Colonic mucosa (tissue), 4 donors: ENCODE results near the gene DIAPH3. TPM values are rescaled to one million over a fixed set of nuclear protein-coding genes. Genes with fewer than 3 reads are reported as not detected.

Experiments
- DNase-seq: peaks from one replicate; pipeline ENCODE4 v3.0.0-alpha.2; 2020
- H3K27ac ChIP-seq: fragments of 200-600 bp; one replicate; pipeline ENCODE4 v1.8.0; 2021
- H3K27me3 ChIP-seq: fragments of 200-600 bp; one replicate; pipeline ENCODE4 v1.8.0; 2021
- H3K36me3 ChIP-seq: fragments of 200-600 bp; one replicate; pipeline ENCODE4 v1.8.0; 2021
- H3K4me1 ChIP-seq: fragments of 200-600 bp; one replicate; pipeline ENCODE4 v1.8.0; 2021; ENCODE audit warnings: mild to moderate bottlenecking
- H3K4me3 ChIP-seq: fragments of 200-600 bp; one replicate; pipeline ENCODE4 v1.8.0; 2021
- H3K9ac ChIP-seq, 2 donors: one replicate each; pipeline ENCODE4 v1.7.0; 2013; ENCODE audit warnings: control low read depth in 2 of 2, low read depth in 2 of 2, low read length in 2 of 2
- H3K9me3 ChIP-seq: fragments of 200-600 bp; one replicate; pipeline ENCODE4 v1.8.0; 2021
- intact Hi-C: fragments of 100-400 bp; cut with DNase I; formaldehyde crosslinking; loops from one replicate; pipeline ENCODE4 v1.14.1; 2022
- total RNA-seq, 2 donors: library from RNA; stranded (reverse); fragmentation: NEBNext Ultra II Directional in 1 of 2; extraction: Animal tissue kit (Norgen Biotek cat#: 25700) in 1 of 2; gene quantifications; one replicate each; pipeline ENCODE4 v1.2.1, GENCODE V29; 2021
- TF ChIP-seq, protein P1 (sequence below): fragments of 200-600 bp; IDR thresholded peaks from one replicate; pipeline ENCODE4 v1.8.0; 2022; ENCODE audit warnings: antibody characterized with exemption, mild to moderate bottlenecking
- donor health status: healthy.
- donor health status: DM: no; HTN: no; CAD: no.
- donor health status: DM: no; HTN: no; CAD: no.

DIAPH3 gene
- total RNA-seq, 2 donors from 2014 or later = 5.1 to 14.5 TPM

DNA sequence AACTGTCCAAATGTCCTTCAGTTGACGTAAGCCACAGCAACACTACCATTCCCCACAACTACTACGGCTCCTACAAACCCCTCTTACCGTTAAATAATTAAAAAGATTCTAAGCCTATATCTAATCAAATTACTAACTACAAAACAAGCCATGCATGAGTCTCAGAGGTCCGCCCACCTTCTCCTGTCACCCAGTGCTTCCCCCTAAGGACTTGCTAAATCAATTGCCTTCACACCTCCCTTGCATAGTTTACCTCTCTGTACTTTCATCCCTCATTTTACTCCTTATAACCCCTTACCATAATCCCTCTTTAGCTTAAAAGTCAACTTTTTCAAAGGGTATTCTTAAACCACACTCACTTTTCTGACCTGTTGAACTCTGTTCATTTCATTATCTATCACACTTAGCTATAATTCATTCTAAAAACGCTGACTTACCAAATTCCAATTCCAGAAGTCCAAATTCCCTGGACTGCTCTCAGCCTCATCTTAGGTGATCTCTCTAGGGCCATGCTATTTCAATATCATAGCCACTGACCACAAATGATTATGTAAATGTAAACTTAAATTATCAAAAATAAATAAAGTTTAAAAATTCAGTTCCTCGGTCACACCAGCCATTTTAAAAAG is 187.8 kb downstream of the DIAPH3 start:
- Histone ChIP-seq H3K27ac (no peak overlapping the region), H3K27me3 (no peaks in the 10 kb centered on the region), H3K4me3 (no peak overlapping the region), H3K36me3 (no peaks in the 10 kb centered on the region), H3K9me3 (no peaks in the 10 kb centered on the region), H3K9ac (no peak overlapping the region), H3K4me1 (no peaks in the 10 kb centered on the region)
- no peak for DNase-seq
- intact Hi-C loops = no loop called here
- TF ChIP-seq, protein P1, sequence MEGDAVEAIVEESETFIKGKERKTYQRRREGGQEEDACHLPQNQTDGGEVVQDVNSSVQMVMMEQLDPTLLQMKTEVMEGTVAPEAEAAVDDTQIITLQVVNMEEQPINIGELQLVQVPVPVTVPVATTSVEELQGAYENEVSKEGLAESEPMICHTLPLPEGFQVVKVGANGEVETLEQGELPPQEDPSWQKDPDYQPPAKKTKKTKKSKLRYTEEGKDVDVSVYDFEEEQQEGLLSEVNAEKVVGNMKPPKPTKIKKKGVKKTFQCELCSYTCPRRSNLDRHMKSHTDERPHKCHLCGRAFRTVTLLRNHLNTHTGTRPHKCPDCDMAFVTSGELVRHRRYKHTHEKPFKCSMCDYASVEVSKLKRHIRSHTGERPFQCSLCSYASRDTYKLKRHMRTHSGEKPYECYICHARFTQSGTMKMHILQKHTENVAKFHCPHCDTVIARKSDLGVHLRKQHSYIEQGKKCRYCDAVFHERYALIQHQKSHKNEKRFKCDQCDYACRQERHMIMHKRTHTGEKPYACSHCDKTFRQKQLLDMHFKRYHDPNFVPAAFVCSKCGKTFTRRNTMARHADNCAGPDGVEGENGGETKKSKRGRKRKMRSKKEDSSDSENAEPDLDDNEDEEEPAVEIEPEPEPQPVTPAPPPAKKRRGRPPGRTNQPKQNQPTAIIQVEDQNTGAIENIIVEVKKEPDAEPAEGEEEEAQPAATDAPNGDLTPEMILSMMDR = no peak

- Histone ChIP-seq H3K27ac (no peak overlapping the region), H3K9me3 (no peaks in the 10 kb centered on the region), H3K4me3 (no peak overlapping the region), H3K36me3 (no peaks in the 10 kb centered on the region), H3K4me1 (no peaks in the 10 kb centered on the region), H3K27me3 (no peaks in the 10 kb centered on the region), H3K9ac (no peak overlapping the region)
- no peak for DNase-seq
- intact Hi-C loops = no loop called here
- TF ChIP-seq, protein P1 = no peak
Measured at GRCh38 chr13:59970847-59971246, 192.9 kb downstream of the DIAPH3 start.

DNA sequence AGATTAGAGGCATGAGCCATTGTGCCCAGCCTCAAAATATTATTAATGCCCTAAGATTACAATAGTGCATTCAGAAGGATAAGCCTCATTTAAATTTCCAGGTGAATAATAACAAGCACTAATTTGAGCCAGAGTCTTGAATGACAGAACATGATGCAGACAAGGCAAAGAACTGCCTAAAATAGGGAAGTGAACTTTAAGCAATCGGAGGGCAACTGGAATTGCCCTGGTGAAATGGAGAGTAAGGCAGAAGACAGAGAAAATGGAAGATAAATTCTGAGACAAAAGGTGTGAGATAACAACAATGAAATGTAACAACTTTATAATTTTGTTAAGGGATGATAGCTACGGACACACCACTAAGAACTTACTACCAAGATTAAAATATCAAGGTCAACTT is 199.9 kb downstream of the DIAPH3 start:
- Histone ChIP-seq H3K27ac (no peak overlapping the region), H3K36me3 (no peaks in the 10 kb centered on the region), H3K27me3 (no peaks in the 10 kb centered on the region), H3K9me3 (no peaks in the 10 kb centered on the region), H3K4me3 (no peak overlapping the region), H3K9ac (no peak overlapping the region), H3K4me1 (no peaks in the 10 kb centered on the region)
- intact Hi-C loops = no loop called here
- TF ChIP-seq, protein P1 = no peak
- no peak for DNase-seq

GRCh38 chr13:59963383-59963782 is 200.3 kb downstream of the DIAPH3 start:
- H3K9me3 ChIP-seq = no peaks in the 10 kb centered on the region
- DNase-seq = no peak
- H3K4me3 ChIP-seq = no peak overlapping the region
- H3K9ac ChIP-seq = no peak overlapping the region
- no peaks in the 10 kb centered on the region for H3K36me3 ChIP-seq
- H3K4me1 ChIP-seq = no peaks in the 10 kb centered on the region
- no peak overlapping the region for H3K27ac ChIP-seq
- intact Hi-C loops = no loop called here
- TF ChIP-seq, protein P1 = no peak
- H3K27me3 ChIP-seq = no peaks in the 10 kb centered on the region

DNA sequence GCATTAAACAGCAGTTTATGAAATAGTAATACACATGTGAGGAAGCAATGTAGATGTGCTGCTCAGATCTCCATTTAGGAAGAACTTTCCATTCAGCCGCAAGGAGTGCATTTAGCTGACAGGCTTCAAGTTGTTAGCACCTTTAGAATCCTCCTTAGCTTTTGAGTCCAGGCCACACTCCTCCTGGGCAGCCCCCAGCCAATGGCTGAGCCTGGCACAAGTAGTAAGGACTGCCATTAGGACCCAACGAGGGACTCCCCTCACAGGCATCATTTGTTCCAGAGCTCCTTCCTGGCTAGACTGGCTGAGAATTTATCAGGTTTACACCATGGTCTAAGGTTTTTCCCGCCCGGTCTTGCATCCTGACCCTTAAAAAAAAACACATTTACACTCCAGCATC is 201.4 kb downstream of the DIAPH3 start:
- Histone ChIP-seq H3K27me3 (no peaks in the 10 kb centered on the region), H3K9me3 (no peaks in the 10 kb centered on the region), H3K9ac (no peak overlapping the region), H3K4me1 (no peaks in the 10 kb centered on the region), H3K27ac (no peak overlapping the region), H3K4me3 (no peak overlapping the region), H3K36me3 (no peaks in the 10 kb centered on the region)
- intact Hi-C loops = no loop called here
- DNase-seq = no peak
- TF ChIP-seq, protein P1 = no peak
